Measurements from ENCODE around the gene PSMG4. TPM values are rescaled to one million over a fixed set of nuclear protein-coding genes. Genes with fewer than 3 reads are reported as not detected.

The PSMG4 gene
- total and polyA plus RNA-seq, 9 of the 15 experiments (the other 6 are each of a cell fraction or from before 2014, with no cell fraction given), result 12.9 to 185 (median 52.0) TPM

GRCh38 chr6:3290149-3290930, 31.6 kb downstream of the PSMG4 start:
- H2AFZ ChIP-seq (ENCODE audit: low read depth, low read length), result no peak overlapping the region
- no peaks in the 10 kb centered on the region for H3K27me3 ChIP-seq (ENCODE audit: control insufficient read depth in 2 of 2, insufficient read depth in 2 of 2, low read length in 2 of 2)
- no TSS peak for BruUV-seq (replicated peaks)
- peaks cover 20% of the 10 kb centered on the region; the same call in 1 of the 2 replicates for H4K20me1 ChIP-seq (replicated peaks; ENCODE audit: control insufficient read depth, insufficient read depth, low read length)
- ChIA-PET CTCF (ENCODE audit: low intra/inter-chr PET ratio) (no interaction called here), POLR2A (interaction anchor here (0.5 to 0.7 kb wide), 2 partner anchors 9 to 728 kb away, joined by 3 read pairs; no protein-coding TSS in a partner anchor)
- FAIRE-seq, result no peak
- H3K4me2 ChIP-seq (ENCODE audit: insufficient read depth, low read length), result no peak overlapping the region
- peaks cover 7% of the 10 kb centered on the region for H3K9me1 ChIP-seq (ENCODE audit: control insufficient read depth, insufficient read depth, low read length)
- TF ChIP-seq SRF (CRISPR knock-in tag; IDR thresholded peaks at IDR 0.05) (no peak), TAF7 (tag; IDR thresholded peaks at IDR 0.05) (no peak)
- DNase-seq (ENCODE audit: extremely low read depth in 1 of 4, low spot score in 3 of 4), result no peak
- no peak overlapping the region for H3K9ac ChIP-seq (ENCODE audit: insufficient read depth in 1 of 2, low read depth in 2 of 2, low read length in 2 of 2)
- no peaks in the 10 kb centered on the region for H3K36me3 ChIP-seq (ENCODE audit: control insufficient read depth, insufficient read depth, low read length)
- ATAC-seq, result no peak
- in situ Hi-C loops (cut with MboI), result no loop called here
- no peak overlapping the region for H3K27ac ChIP-seq (ENCODE audit: extremely low read depth, low read depth, low read length)
- WGBS (ENCODE audit: insufficient coverage, low coverage, missing lambda C conversion rate), result 89% methylated on average over 14 of the region's 15 CpGs
- peaks cover 42 to 62% of the 10 kb centered on the region in 2 experiments for H3K4me1 ChIP-seq (replicated peaks in 1 of 2; ENCODE audit: control insufficient read depth in 2 of 2, insufficient read depth in 2 of 2, low read length in 2 of 2)
- no peaks in the 10 kb centered on the region for H3K9me3 ChIP-seq (replicated peaks; ENCODE audit: control insufficient read depth, insufficient read depth, low read depth, low read length)
- intact Hi-C loops (cut with micrococcal nuclease), result no loop called here
- H3K4me3 ChIP-seq, result no peak overlapping the region
- H3K79me2 ChIP-seq (ENCODE audit: control insufficient read depth, insufficient read depth, low read length), result no peaks in the 10 kb centered on the region

- no peak overlapping the region for H2AFZ ChIP-seq (ENCODE audit: low read depth, low read length)
- peaks cover 7% of the 10 kb centered on the region for H3K9me1 ChIP-seq (ENCODE audit: control insufficient read depth, insufficient read depth, low read length)
- H3K9ac ChIP-seq (ENCODE audit: insufficient read depth in 1 of 2, low read depth in 2 of 2, low read length in 2 of 2), result no peak overlapping the region
- no peaks in the 10 kb centered on the region for H3K27me3 ChIP-seq (ENCODE audit: control insufficient read depth in 2 of 2, insufficient read depth in 2 of 2, low read length in 2 of 2)
- FAIRE-seq (no peak), DNase-seq (ENCODE audit: extremely low read depth in 1 of 4, low spot score in 3 of 4) (no peak), ATAC-seq (no peak)
- H3K36me3 ChIP-seq (ENCODE audit: control insufficient read depth, insufficient read depth, low read length), result no peaks in the 10 kb centered on the region
- no TSS peak for BruUV-seq (replicated peaks)
- no peak overlapping the region for H3K4me2 ChIP-seq (ENCODE audit: insufficient read depth, low read length)
- in situ Hi-C loops (cut with MboI) (no loop called here), intact Hi-C loops (cut with micrococcal nuclease) (no loop called here)
- H3K27ac ChIP-seq (ENCODE audit: extremely low read depth, low read depth, low read length), result no peak overlapping the region
- CTCF ChIA-PET (ENCODE audit: low intra/inter-chr PET ratio), result interaction anchor here (1.8 kb wide), 1 partner anchor 11 kb away, joined by 5 read pairs; no protein-coding TSS in a partner anchor
- H3K4me1 ChIP-seq (replicated peaks in 1 of 2; ENCODE audit: control insufficient read depth in 2 of 2, insufficient read depth in 2 of 2, low read length in 2 of 2), result peaks cover 42 to 60% of the 10 kb centered on the region in 2 experiments
- H3K4me3 ChIP-seq, result no peak overlapping the region
- H4K20me1 ChIP-seq (replicated peaks; ENCODE audit: control insufficient read depth, insufficient read depth, low read length), result peaks cover 18% of the 10 kb centered on the region; the same call in 1 of the 2 replicates
- 86% methylated on average over 11 of the region's 11 CpGs for WGBS (ENCODE audit: insufficient coverage, low coverage, missing lambda C conversion rate)
- H3K9me3 ChIP-seq (replicated peaks; ENCODE audit: control insufficient read depth, insufficient read depth, low read depth, low read length), result no peaks in the 10 kb centered on the region
- POLR2A ChIA-PET, result interaction anchor here (0.7 kb wide), 1 partner anchor 10 kb away, joined by 3 read pairs; no protein-coding TSS in a partner anchor
- H3K79me2 ChIP-seq (ENCODE audit: control insufficient read depth, insufficient read depth, low read length), result no peaks in the 10 kb centered on the region
- no peak for TF ChIP-seq GATAD2B (IDR thresholded peaks at IDR 0.05; ENCODE audit: borderline replicate concordance)
- no peak for TF ChIP-seq BRF2 (IDR thresholded peaks at IDR 0.05; ENCODE audit: borderline replicate concordance, insufficient read depth, insufficient read length)
- TF ChIP-seq, protein P1, sequence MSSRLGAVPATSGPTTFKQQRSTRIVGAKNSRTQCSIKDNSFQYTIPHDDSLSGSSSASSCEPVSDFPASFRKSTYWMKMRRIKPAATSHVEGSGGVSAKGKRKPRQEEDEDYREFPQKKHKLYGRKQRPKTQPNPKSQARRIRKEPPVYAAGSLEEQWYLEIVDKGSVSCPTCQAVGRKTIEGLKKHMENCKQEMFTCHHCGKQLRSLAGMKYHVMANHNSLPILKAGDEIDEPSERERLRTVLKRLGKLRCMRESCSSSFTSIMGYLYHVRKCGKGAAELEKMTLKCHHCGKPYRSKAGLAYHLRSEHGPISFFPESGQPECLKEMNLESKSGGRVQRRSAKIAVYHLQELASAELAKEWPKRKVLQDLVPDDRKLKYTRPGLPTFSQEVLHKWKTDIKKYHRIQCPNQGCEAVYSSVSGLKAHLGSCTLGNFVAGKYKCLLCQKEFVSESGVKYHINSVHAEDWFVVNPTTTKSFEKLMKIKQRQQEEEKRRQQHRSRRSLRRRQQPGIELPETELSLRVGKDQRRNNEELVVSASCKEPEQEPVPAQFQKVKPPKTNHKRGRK (tag; IDR thresholded peaks at IDR 0.05), result no peak
- no peak for TF ChIP-seq HEY1 (CRISPR knock-in tag; IDR thresholded peaks at IDR 0.05; ENCODE audit: borderline replicate concordance)
- TF ChIP-seq ZNF316 (IDR thresholded peaks at IDR 0.05), result no peak
Observed at GRCh38 chr6:3290931-3291211, 32.1 kb downstream of the PSMG4 start.
